ENCODE data around the gene TRAF6.
"Not testable (repeated sequence)": the region's sequence is repeated elsewhere in the genome, so short reads cannot be mapped to it uniquely, and the experiment has no call there.

TRAF6 gene

GRCh38 chr11:36509694-36510593, at the start of gene TRAF6:
TSS of gene TRAF6 (minus strand) at chr11:36510272. CDS start at chr11:36501515, 8,757 bp downstream.
- DNase-seq (ENCODE audit: low read depth): no peak

GRCh38 chr11:36558571-36559413, 48.7 kb upstream of the TRAF6 start:
- no peak for DNase-seq (ENCODE audit: low read depth)

GRCh38 chr11:36557991-36558390, 47.9 kb upstream of the TRAF6 start:
- DNase-seq (ENCODE audit: low read depth): no peak

GRCh38 chr11:36557390-36557789, 47.3 kb upstream of the TRAF6 start:
- not testable (repeated sequence) for DNase-seq (ENCODE audit: low read depth)

GRCh38 chr11:36550385-36551115, 40.5 kb upstream of the TRAF6 start:
- DNase-seq (ENCODE audit: low read depth): no peak

- DNase-seq (ENCODE audit: low read depth): no peak
Measured at GRCh38 chr11:36540998-36541397, 30.9 kb upstream of the TRAF6 start.

GRCh38 chr11:36534276-36534840, 24.3 kb upstream of the TRAF6 start:
- no peak for DNase-seq (ENCODE audit: low read depth)

- no peak for DNase-seq (ENCODE audit: low read depth)
Measured at GRCh38 chr11:36532941-36533601, 23.0 kb upstream of the TRAF6 start.

GRCh38 chr11:36530840-36531239, 20.8 kb upstream of the TRAF6 start:
- DNase-seq (ENCODE audit: low read depth): no peak

- no peak for DNase-seq (ENCODE audit: low read depth)
Measured at GRCh38 chr11:36513965-36514364, 3.9 kb upstream of the TRAF6 start.

GRCh38 chr11:36512016-36512415, 1.9 kb upstream of the TRAF6 start:
- DNase-seq (ENCODE audit: low read depth): no peak

GRCh38 chr11:36511062-36511461, 990 bp upstream of the TRAF6 start:
- DNase-seq (ENCODE audit: low read depth): not testable (repeated sequence)

GRCh38 chr11:36510594-36510942, 496 bp upstream of the TRAF6 start:
- no peak for DNase-seq (ENCODE audit: low read depth)

- no peak for DNase-seq (ENCODE audit: low read depth)
Measured at GRCh38 chr11:36509201-36509639, 852 bp downstream of the TRAF6 start.

- no peak for DNase-seq (ENCODE audit: low read depth)
Measured at GRCh38 chr11:36508743-36509142, 1.3 kb downstream of the TRAF6 start.

- no peak for DNase-seq (ENCODE audit: low read depth)
Measured at GRCh38 chr11:36507824-36508489, 2.1 kb downstream of the TRAF6 start.

- no peak for DNase-seq (ENCODE audit: low read depth)
Measured at GRCh38 chr11:36501236-36501635, 8.8 kb downstream of the TRAF6 start.

- DNase-seq (ENCODE audit: low read depth): peak; percentile 68
Measured at GRCh38 chr11:36500315-36500721, 9.8 kb downstream of the TRAF6 start.

- DNase-seq (ENCODE audit: low read depth): no peak
Measured at GRCh38 chr11:36499315-36499714, 10.8 kb downstream of the TRAF6 start.

- no peak for DNase-seq (ENCODE audit: low read depth)
Measured at GRCh38 chr11:36498721-36499120, 11.4 kb downstream of the TRAF6 start.

GRCh38 chr11:36493332-36493731, 16.7 kb downstream of the TRAF6 start:
- DNase-seq (ENCODE audit: low read depth): no peak
